Measurements from ENCODE around the gene UBQLN1. TPM values are rescaled to one million over a fixed set of nuclear protein-coding genes. Genes with fewer than 3 reads are reported as not detected.

The UBQLN1 gene
- total RNA-seq, 4 donors from 2014 or later = 111 to 159 (median 123) TPM

DNA sequence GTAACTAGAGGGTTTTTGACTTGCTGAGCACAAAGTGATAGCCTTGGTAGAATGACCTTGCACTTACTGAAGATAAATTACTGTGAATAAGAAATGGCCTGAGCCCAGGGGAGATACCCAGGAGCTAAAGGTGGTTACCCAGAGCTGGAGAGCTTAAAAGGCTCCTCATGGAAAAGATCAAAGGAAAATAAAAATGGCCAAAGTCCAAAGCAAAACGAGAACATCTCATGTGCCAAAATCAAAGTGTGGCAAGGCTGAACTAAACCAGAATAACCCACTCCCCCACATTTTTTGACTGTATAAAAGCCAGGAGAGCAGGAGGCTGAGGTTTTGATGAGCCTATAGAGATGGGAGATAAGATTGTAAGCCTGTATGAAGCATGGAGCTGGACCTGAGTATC, 70.4 kb downstream of the UBQLN1 start:
- Histone ChIP-seq H3K4me3 (replicated peaks in 1 of 3) (no peak overlapping the region), H3K9me3 (no peaks in the 10 kb centered on the region), H3K36me3 (no peaks in the 10 kb centered on the region), H3K27me3 (no peaks in the 10 kb centered on the region), H3K27ac (no peak overlapping the region), H3K4me1 (no peaks in the 10 kb centered on the region)
- intact Hi-C loops (cut with DNase I) = no loop called here
- TF ChIP-seq CTCF (IDR thresholded peaks at IDR 0.05) (no peak), POLR2A (IDR thresholded peaks at IDR 0.05) (no peak)
- 33 to 36% methylated on average over 1 of the region's 1 CpG for WGBS, 2 donors
- DNase-seq = no peak

DNA sequence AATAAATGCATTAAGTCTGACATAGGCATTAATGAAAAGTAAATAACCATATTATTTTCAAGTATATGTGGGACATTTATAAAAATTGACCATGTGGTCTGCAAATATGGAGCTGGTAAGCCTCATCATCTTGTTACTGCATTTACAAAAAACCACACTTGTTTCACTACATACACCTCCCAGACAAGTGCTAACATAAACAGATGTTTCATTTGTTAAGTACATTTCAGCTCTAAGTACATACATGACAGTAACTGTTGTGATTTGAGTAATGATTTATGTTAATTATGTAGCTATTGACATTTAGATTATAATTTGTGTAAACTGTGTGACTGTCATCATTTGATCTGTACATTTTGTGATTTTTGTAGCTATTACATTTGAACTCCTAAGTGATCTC, 70.9 kb downstream of the UBQLN1 start:
- intact Hi-C loops (cut with DNase I) = no loop called here
- Histone ChIP-seq H3K27ac (no peak overlapping the region), H3K9me3 (no peaks in the 10 kb centered on the region), H3K4me1 (no peaks in the 10 kb centered on the region), H3K4me3 (replicated peaks in 1 of 3) (no peak overlapping the region), H3K36me3 (no peaks in the 10 kb centered on the region), H3K27me3 (no peaks in the 10 kb centered on the region)
- DNase-seq = no peak
- TF ChIP-seq CTCF (IDR thresholded peaks at IDR 0.05) (no peak), POLR2A (IDR thresholded peaks at IDR 0.05) (no peak)

- TF ChIP-seq CTCF (IDR thresholded peaks at IDR 0.05) (no peak), POLR2A (IDR thresholded peaks at IDR 0.05) (no peak)
- DNase-seq = no peak
- Histone ChIP-seq H3K9me3 (no peaks in the 10 kb centered on the region), H3K36me3 (no peaks in the 10 kb centered on the region), H3K27ac (no peak overlapping the region), H3K4me1 (no peaks in the 10 kb centered on the region), H3K4me3 (replicated peaks in 1 of 3) (no peak overlapping the region), H3K27me3 (no peaks in the 10 kb centered on the region)
- WGBS, 2 donors = 98% methylated on average over 2 of the region's 2 CpGs
- intact Hi-C loops (cut with DNase I) = no loop called here
Measured at GRCh38 chr9:83633676-83634075, 74.1 kb downstream of the UBQLN1 start.

- TF ChIP-seq CTCF (IDR thresholded peaks at IDR 0.05) = no peak
- no peak for TF ChIP-seq POLR2A (IDR thresholded peaks at IDR 0.05)
- no peak overlapping the region for H3K4me3 ChIP-seq (replicated peaks in 1 of 3)
- H3K4me1 ChIP-seq = no peaks in the 10 kb centered on the region
- intact Hi-C loops (cut with DNase I) = no loop called here
- H3K27me3 ChIP-seq = no peaks in the 10 kb centered on the region
- H3K27ac ChIP-seq = no peak overlapping the region
- 96 to 100% methylated on average over 1 of the region's 1 CpG for WGBS, 2 donors
- H3K36me3 ChIP-seq = no peaks in the 10 kb centered on the region
- DNase-seq = no peak
- H3K9me3 ChIP-seq = no peaks in the 10 kb centered on the region
Measured at GRCh38 chr9:83633255-83633654, 74.5 kb downstream of the UBQLN1 start.

- TF ChIP-seq POLR2A (IDR thresholded peaks at IDR 0.05) = no peak
- TF ChIP-seq CTCF (IDR thresholded peaks at IDR 0.05) = no peak
- no peak for DNase-seq
- intact Hi-C loops (cut with DNase I) = no loop called here
- Histone ChIP-seq H3K36me3 (no peaks in the 10 kb centered on the region), H3K27ac (no peak overlapping the region), H3K4me3 (replicated peaks in 1 of 3) (no peak overlapping the region), H3K4me1 (no peaks in the 10 kb centered on the region), H3K27me3 (no peaks in the 10 kb centered on the region), H3K9me3 (no peaks in the 10 kb centered on the region)
- 36 to 38% methylated on average over 11 of the region's 11 CpGs for WGBS, 2 donors
Measured at GRCh38 chr9:83630938-83631457, 76.8 kb downstream of the UBQLN1 start.
